T1000 (cell line): ENCODE measurements around the gene TPD52L1.
"Not testable (repeated sequence)": the region's sequence is repeated elsewhere in the genome, so short reads cannot be mapped to it uniquely, and the experiment has no call there.

Experiments
- DNase-seq: peaks from one replicate; lab custom pipeline; 2025; ENCODE audit warnings: mixed read lengths; lab: John Stamatoyannopoulos, UW

TPD52L1 gene

DNA sequence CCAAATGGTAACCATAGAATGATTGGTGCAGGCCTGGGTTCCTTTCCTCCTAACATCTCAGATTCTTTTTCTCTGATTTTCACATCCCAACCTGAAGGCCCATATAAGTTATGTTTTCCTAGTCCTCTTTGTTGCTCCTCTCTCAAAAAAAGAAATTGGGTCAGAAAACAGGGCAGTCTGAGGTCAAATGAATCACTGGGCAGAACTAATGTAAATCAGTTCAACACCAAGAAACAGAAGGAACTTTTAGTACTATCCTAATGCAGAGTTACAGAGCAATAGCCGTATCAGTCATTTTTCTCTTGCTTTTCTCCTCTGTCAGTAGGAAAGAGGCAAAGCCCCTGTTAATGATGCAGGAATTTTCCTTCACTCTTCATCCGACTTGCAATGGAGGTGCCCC lies 11.0 kb upstream of the TPD52L1 start:
- DNase-seq, result no peak

DNA sequence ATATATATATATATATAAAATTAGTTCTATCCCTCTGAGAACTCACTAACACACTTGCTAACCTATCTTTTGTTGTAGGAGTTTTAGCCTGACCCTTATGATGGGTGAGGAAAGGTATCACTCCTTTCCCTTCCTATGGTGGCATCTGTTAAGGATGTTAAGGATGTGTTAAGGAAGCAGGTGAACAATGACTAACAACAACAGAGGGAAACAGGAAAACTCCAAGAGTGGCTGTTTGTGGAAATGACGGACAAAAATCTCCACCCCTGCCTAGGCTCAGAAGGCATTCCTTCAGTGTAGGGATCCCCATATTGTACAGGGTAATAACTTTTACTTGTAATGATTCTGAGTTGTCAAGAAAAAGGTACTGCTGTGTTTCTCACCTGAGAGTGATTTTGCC lies 8.8 kb upstream of the TPD52L1 start:
- DNase-seq, result no peak

DNA sequence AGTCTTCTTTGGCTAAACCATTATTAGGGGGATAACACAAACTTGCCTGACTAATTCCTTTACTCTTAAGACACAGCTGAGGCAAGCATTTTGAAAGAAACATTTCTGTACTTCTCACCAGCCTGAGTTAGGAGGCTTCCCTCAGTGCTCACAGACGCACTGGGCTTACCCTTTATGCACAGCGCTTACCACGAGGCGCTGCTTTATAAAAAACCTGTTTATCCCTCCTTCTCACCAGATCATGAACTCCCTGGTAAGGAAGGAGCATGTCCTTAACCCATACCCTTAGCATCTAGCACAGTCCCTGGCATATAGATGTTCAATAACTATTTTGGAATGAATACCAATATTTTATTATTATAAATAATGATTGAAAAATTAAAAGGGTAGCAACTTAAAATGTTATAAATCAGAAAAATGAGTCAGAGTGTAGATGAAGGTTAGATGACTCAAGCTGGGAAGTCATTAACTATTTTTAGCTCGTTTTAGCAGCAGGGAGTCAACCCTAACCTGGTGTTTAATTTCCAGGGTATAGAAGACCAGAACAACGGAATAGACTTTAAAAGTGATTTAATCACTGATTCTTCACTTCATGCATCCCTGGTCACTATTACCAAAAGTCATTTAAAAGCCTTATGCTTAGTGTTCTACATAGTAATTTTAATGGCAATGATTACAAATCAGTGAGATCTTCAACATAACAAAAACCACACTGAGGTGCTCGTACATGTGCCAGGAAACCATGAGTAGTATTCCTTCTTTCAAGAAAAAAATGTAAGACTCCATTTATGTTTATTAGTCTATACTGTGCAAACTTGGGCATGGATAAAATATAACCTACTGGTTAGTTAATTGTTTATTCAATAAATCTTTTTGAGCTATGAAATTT lies 4.1 kb upstream of the TPD52L1 start:
- no peak for DNase-seq

- no peak for DNase-seq
Measured at GRCh38 chr6:125151700-125152099, 1.9 kb upstream of the TPD52L1 start.

DNA sequence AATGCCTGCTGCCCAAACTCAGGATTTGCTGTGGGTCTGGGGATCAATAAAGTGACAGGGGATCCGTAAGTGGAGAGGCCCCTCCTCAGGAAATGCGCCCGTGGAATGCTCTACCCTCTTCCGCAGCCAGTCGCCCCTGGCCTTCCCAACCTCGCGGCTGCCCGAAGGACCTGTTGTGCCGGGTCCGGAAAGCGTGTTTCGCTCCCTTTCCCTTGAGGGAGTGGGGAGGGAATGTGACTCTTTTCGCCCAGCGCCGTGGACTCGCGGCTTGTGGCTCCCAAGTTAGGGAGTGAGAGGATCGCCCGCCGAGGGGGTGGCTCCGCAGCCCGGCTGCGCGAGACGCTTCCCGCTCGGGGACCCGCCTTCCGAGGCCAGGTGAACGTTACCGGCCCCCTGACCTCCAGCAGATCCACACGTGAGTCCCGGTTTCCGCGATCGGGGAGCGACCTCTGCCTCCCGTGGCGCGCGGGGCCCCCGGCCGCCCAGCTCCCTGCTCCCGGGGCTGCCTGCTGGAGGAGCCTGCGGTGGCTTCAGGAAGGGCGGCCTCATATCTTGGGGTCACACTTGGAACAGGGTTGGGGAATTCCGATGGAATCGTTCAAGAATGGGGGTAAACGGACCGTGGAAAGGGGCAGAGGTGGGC lies 666 bp downstream of the TPD52L1 start:
- no peak for DNase-seq

DNA sequence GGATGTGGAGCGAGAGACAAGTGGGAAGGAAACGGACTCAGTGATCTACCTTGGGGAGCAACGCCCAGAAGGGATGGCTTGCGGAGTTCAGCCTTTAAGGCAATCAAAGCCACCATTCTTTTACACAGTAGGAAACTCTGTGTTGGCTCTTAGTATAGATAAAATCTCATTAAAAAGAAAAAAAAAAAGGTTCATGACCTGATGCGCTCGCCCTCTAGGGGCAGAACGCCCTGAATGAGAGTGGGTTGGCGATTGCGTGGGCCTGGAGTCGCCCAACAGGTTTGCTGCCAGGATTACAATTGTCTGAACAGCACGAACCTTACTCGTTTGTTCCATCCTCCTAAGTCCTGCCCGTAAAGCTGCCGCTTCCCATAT lies 1.2 kb downstream of the TPD52L1 start:
- DNase-seq, result no peak

DNA sequence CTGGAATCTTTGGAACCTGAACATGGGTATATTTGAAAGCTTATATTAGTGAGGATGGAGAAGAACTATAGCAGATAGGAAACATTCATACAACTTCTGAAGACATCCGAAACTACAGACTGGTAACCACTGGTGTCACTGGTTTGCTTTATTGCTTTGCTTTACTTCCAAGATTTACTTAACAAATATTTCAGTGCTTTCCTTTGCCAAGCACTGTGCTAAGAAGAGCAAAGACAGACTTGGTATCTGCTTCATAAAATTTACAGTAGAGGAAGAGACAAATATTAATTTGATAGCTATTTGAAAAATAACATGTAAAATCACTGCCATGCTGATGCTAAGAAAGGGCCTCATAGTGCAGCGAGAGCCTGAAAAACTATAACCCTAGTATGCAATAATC lies 1.8 kb downstream of the TPD52L1 start:
- no peak for DNase-seq

DNA sequence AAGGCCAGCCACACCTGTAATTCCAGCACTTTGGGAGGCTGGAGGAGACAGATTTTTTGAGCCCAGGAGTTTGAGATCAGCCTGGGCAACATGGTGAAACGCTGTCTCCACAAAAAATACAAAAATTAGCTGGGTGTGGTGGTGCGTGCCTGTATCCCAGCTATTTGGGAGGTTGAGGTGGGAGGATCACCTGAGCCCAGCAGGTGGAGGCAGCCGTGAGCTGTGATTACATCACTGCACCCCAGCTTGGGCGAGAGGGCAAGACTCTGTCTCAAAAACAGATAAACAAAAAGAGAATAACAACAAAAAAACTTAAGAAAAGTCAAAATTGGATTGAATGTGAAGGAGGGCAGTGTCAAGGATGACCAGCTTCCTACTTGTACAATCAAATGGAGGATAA lies 2.9 kb downstream of the TPD52L1 start:
- DNase-seq, result no peak

DNA sequence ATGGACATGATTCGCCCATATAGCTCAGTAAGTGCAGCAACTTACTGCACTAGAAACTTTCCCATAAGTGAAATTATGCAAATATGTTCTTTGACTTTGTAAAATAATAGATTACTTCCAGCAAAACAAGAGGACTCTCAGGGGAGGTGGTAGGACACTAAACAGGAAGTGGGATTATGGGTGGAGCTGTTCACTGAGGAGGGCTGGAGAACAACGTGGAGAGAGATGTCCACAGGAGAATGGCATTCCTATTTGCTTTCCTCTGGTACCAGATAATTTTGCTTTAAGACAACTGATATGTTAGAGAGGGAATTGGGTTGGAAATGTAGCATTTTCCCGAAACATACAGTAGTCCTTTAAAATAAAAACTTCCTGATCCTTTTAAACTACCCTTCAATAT lies 3.7 kb downstream of the TPD52L1 start:
- no peak for DNase-seq

DNA sequence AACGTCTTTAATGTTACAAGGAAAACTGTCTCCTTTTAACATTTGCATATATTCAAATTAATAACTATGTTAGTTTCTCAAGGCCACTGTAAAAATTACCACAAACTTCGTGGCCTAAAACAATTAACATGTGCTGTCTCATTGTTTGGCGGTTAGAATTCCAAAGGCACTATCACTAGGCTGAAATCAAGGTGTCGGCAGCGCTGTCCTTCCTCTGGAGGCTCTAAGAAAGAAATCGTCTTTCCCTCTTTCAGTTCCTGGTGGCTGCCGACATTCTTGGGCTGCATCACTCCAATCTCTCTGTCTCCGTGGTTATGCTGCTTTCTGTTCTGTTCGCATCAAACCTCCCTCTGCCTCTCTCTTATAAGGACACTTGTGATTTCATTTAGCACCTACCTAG lies 4.2 kb downstream of the TPD52L1 start:
- no peak for DNase-seq

DNA sequence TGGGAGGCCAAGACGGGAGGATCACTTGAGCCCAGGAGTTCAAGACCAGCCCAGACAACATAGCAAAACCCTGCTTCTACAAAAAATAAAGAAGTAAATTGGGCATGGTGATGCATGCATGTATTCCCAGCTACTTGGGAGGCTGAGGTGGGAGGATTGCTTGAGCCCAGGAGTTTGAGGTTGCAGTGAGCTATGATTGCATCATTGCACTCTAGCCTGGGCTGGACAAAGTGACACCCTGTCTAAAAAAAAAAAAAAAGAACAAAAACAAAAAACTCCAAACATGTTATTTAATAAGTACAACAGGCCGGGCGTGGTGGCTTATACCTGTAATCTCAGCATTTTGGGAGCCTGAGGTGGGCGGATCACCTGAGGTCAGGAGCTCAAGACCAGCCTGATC lies 9.8 kb downstream of the TPD52L1 start:
- DNase-seq, result not testable (repeated sequence)

DNA sequence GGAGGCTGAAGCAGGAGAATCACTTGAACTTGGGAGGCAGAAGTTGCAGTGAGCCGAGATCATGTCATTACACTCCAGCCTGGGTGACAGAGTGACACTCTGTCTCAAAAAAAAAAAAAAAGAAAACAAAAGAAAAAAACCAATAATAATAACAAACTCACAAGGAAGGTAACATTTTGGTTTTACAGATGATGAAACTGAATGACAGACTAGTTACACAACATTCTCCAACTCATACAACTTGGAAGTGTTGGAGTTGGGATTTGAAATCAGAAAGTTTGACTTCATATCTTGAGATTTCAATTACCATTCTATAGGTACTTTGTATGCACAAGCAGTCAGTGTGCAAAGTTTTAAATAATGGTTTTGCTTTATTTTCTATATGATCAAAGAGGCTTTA lies 10.2 kb downstream of the TPD52L1 start:
- DNase-seq, result no peak

DNA sequence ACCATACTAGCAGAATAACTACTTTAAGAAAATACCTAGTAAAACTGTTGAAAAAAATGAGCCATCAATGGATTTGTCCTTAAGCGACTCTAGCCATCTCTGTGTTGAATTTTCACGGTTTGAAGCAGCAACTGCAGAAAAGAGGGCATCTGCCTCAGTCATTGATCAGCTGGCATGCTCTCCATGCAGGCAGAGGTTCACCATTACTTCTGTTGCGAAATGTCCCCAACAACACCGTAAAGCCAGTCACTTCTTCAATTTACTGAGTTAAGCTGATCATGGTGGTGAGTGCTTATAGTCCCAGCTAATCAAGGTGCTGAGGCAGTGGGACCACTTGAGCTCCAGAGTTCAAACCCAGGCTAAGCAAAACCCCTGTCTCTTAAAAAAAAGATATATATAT lies 11.1 kb downstream of the TPD52L1 start:
- DNase-seq, result no peak

GRCh38 chr6:125165256-125165655 lies 11.7 kb downstream of the TPD52L1 start:
- no peak for DNase-seq

DNA sequence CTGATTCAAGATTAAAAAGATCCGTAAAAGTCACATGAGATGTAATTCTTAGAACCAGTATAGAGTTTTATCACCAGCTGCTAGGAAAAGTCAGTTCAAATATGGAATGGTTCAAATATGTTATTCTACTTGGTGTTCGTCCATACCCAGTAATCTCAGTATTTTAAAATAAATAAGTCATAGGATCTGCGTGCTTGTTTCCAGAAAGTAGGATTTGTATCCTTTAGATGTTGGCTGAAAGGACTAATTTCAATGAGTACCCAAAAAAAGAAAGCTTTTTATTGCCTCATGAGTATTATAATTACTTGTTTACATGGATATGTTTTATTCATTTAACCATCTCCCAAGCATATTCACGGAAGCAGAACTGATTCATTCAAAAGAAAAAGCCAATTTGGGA lies 12.2 kb downstream of the TPD52L1 start:
- DNase-seq, result no peak

GRCh38 chr6:125166711-125167110 lies 13.1 kb downstream of the TPD52L1 start:
- DNase-seq, result no peak

DNA sequence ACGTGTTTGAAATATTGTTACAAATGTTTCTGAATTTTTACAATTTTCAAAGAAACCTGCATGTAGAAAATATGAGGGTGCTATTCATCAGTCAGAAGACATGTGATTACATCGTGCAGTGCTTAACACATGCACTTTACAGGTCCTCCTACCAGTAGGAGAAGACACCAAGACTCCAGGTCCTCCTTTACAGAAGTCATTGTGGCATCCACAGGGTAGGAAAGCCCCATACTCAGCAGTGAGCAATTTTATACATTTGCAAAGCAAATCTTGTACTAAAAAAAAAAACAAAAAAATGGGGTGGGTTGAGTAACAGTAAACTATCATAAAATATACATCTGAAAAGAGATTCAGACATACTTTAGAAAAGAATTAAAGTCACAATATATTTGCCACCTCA lies 14.0 kb downstream of the TPD52L1 start:
- DNase-seq, result no peak

- no peak for DNase-seq
Measured at GRCh38 chr6:125169058-125169457, 15.5 kb downstream of the TPD52L1 start.

DNA sequence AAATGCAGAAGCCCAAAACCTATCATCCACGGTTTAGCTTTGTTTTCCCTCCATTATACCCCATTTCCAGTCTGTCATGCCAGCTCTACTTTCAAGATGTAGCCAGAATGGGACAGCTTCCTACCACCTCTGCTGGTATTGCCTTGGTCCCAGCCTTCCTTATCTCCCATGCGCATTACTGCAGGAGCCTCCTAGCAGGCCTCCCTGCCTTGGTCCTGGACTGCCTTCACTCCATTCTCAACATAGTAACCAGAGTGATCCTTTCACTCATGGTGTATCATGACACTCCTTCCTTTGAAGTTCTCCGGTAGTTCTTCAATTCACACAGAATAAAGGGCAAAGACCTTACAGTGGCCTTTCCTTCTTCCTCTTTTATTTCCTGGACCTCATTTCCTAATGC lies 15.9 kb downstream of the TPD52L1 start:
- no peak for DNase-seq

GRCh38 chr6:125170376-125170775 lies 16.8 kb downstream of the TPD52L1 start:
- DNase-seq, result no peak

DNA sequence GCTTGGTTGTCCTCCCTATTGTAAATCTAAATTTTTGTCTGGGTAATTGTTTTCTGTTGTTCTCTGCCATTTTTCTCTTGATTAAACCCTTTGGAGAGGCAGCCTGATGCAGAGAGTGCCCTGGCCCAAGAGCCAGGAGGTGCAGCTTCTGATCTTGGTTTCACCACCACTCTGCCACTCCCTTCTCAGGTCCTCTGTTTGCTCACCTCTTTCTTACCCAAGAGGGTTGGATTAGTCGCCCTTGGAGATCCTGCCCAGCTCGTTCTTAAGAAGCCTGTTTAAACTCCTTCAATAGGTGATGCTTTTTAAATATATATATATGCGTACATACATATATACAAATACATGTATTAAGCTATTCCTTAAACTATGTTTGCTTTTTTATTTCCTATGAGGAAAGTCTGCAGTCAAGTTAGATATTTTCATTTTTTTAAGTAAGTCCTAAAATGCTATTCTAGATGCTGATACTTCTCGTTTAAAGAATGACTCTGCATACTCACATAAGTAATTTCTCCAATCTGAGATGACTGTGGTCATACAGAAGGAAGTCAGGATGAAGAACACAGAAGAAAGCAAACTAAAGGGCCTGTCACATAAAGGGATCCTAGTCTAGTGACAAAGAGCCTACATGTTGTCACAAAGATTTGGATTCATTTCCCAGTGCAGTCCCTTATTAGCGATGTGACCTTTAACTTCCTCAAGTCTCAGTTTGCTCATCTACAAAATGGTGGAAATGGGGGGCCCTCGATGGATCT lies 19.9 kb downstream of the TPD52L1 start:
- DNase-seq, result no peak

DNA sequence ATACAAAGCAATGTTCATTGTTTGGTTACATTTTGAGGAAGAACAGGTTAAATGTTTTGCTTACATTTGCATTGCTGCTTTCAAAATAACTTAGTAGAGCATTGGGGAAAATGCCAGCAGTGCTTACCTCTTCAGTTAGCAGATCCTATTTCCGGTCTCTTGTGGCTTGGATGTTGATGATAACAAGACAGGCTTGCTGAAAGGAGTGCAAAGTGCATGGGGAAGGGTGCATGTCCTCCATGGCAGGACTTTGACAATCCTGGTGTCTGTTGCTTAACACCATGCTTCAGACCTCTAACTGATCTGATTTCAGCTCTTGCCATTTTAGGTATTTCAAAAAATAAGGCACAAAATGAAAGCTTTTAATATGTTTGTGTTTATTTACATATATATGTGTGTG lies 21.1 kb downstream of the TPD52L1 start:
- no peak for DNase-seq

DNA sequence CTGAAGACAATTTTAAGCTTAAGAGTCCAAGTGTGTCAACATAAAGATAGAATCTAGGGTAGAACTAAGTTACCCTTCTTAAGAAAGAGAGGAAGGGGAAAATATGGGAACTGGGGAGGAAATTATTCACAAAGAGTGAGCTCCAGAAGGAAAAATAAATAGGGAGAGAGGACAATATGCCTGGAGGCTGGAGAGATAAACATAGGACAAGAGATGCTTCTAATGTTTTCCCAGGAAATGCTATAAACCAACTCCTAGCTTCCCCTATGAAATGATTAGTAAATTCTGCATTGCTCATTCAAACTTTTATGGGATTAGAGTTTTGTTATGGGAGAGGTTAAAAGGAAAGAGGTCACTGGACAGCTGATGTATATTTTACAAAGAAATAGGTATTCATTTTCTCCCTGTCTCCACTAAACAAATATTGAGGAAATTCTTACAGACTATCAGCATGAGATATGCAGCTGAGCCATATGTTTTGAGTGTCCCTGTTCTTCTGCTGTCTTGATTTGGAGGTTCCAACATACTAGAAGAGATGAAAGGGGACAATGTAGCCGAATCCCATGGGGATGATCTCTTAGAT lies 22.0 kb downstream of the TPD52L1 start:
- DNase-seq, result no peak
